Measurements from ENCODE around the gene NID2. TPM values are rescaled to one million over a fixed set of nuclear protein-coding genes. Genes with fewer than 3 reads are reported as not detected.
A peak's percentile ranks its signal among the peaks of the same experiment; 100 is the strongest.

The NID2 gene
- total RNA-seq, 1 experiment from 2014 or later, result 6.6 TPM

- Histone ChIP-seq H2BK120ac (ENCODE audit: low read depth, low read length, poor library complexity, severe bottlenecking) (no peak overlapping the region), H3K4me1 (ENCODE audit: insufficient read depth, low read length) (no peaks in the 10 kb centered on the region), H4K91ac (ENCODE audit: insufficient read length, low read depth, low read length) (no peak overlapping the region), H2BK5ac (ENCODE audit: insufficient read length, low read length) (no peak overlapping the region), H3K79me2 (ENCODE audit: insufficient read depth, low read length) (no peaks in the 10 kb centered on the region), H3K27ac (ENCODE audit: insufficient read length, low read depth, low read length) (no peak overlapping the region), H3K79me1 (ENCODE audit: insufficient read depth, low read depth, low read length, poor library complexity, severe bottlenecking) (no peaks in the 10 kb centered on the region), H3K14ac (ENCODE audit: insufficient read depth, low read length) (no peak overlapping the region), H3K18ac (ENCODE audit: insufficient read length, low read depth, low read length) (no peak overlapping the region), H3K23me2 (ENCODE audit: insufficient read length, low read depth, low read length, poor library complexity, severe bottlenecking) (no peaks in the 10 kb centered on the region), H2BK12ac (ENCODE audit: insufficient read length, low read depth, low read length) (no peak overlapping the region), H4K8ac (replicated peaks; ENCODE audit: insufficient read length, low read depth, low read length) (no peak overlapping the region), H2BK20ac (ENCODE audit: low read depth, low read length, poor library complexity, severe bottlenecking) (no peak overlapping the region), H2AFZ (ENCODE audit: low read length) (no peak overlapping the region), H3K56ac (ENCODE audit: insufficient read length, low read depth, low read length) (no peak overlapping the region), H3K23ac (ENCODE audit: insufficient read length, low read depth, low read length) (no peak overlapping the region), H2BK15ac (ENCODE audit: low read depth, low read length) (no peak overlapping the region), H2AK5ac (ENCODE audit: insufficient read length, low read length) (no peak overlapping the region), H3K9ac (ENCODE audit: extremely low read depth, insufficient read length, low read length) (no peak overlapping the region), H3K27me3 (ENCODE audit: insufficient read depth, low read length) (no peaks in the 10 kb centered on the region), H3K4me2 (ENCODE audit: insufficient read depth, insufficient read length, low read length) (no peak overlapping the region), H3K4ac (ENCODE audit: low read depth, low read length) (no peak overlapping the region), H4K5ac (ENCODE audit: insufficient read length, low read depth, low read length) (no peak overlapping the region), H3K9me3 (ENCODE audit: control insufficient read depth, low read depth, low read length) (no peaks in the 10 kb centered on the region), H4K20me1 (ENCODE audit: control insufficient read depth, insufficient read depth, insufficient read length) (no peaks in the 10 kb centered on the region), H3T11ph (ENCODE audit: low read length) (no peak overlapping the region)
- DNase-seq, result no peak
- peak overlapping the region in 1 of 3 experiments; percentile 70; a peak in 2 of 7 replicates for H3K27ac Mint-ChIP-seq
- no peak for TF ChIP-seq CTCF (conservative IDR thresholded peaks at IDR 0.05)
- H3K36me3 Mint-ChIP-seq (ENCODE audit: insufficient read depth in 1 of 3, low read depth in 3 of 3), result peaks cover 32 to 88% (median 74%) of the 10 kb centered on the region in 3 experiments
- no peaks in the 10 kb centered on the region for H3K27me3 Mint-ChIP-seq (ENCODE audit: low read depth)
- H3K9me3 Mint-ChIP-seq, result no peaks in the 10 kb centered on the region
- no CpG with 5 or more reads among the region's 1 CpG for WGBS (ENCODE audit: extremely low coverage, insufficient read length, low lambda C conversion rate)
- H3K4me1 Mint-ChIP-seq, result peaks cover 17 to 21% of the 10 kb centered on the region in 2 experiments
- no peak overlapping the region for H3K4me3 Mint-ChIP-seq
These were observed 61.6 kb downstream of the NID2 start for GRCh38 chr14:52007211-52007610.

All from H9 (cell line).